ENCODE measurements around the gene CREB3L2.
"Not testable (repeated sequence)": the region's sequence is repeated elsewhere in the genome, so short reads cannot be mapped to it uniquely, and the experiment has no call there.

The CREB3L2 gene

DNA sequence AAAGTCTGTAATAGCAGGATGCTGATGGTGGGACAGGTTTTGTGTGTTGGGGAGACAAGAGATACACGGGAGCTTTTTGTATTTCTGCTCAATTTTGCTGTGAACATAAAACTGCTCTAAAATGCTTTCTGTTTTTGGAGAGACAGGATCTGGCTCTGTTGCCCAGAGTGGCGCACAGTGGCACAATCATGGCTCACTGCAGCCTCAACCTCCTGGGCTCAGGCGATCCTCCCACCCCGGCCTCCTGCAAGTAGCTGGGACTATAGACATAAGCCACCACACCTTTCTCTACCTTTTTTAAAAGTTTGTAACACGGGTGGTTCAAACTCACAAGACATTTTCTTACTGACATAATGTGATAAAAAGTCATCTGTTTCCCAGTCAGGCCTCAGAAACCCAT, 14.3 kb downstream of the CREB3L2 start:
- no peak for TF ChIP-seq ZFX (IDR thresholded peaks at IDR 0.05; ENCODE audit: borderline replicate concordance)
- H3K27ac ChIP-seq, result no peak overlapping the region

DNA sequence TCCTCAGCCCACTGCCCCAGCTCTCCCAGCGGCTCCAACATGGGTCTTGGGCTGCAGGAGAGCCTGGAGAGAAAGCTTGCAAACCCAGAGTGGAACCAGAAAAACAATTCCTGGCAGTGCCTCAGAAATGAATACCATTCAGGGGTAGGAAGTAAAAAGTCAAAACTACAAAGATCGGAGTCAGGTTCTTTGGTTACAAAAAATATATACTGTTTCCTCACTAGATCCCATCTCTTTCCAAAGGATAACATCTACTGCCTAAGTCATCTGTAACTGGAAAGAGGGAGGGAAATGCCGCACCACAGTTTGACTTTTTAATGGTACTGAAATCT, 14.9 kb downstream of the CREB3L2 start:
- no peak overlapping the region for H3K27ac ChIP-seq
- TF ChIP-seq, protein P1, sequence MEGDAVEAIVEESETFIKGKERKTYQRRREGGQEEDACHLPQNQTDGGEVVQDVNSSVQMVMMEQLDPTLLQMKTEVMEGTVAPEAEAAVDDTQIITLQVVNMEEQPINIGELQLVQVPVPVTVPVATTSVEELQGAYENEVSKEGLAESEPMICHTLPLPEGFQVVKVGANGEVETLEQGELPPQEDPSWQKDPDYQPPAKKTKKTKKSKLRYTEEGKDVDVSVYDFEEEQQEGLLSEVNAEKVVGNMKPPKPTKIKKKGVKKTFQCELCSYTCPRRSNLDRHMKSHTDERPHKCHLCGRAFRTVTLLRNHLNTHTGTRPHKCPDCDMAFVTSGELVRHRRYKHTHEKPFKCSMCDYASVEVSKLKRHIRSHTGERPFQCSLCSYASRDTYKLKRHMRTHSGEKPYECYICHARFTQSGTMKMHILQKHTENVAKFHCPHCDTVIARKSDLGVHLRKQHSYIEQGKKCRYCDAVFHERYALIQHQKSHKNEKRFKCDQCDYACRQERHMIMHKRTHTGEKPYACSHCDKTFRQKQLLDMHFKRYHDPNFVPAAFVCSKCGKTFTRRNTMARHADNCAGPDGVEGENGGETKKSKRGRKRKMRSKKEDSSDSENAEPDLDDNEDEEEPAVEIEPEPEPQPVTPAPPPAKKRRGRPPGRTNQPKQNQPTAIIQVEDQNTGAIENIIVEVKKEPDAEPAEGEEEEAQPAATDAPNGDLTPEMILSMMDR (IDR thresholded peaks at IDR 0.05), result no peak
- no peak for TF ChIP-seq ZFX (IDR thresholded peaks at IDR 0.05; ENCODE audit: borderline replicate concordance)

DNA sequence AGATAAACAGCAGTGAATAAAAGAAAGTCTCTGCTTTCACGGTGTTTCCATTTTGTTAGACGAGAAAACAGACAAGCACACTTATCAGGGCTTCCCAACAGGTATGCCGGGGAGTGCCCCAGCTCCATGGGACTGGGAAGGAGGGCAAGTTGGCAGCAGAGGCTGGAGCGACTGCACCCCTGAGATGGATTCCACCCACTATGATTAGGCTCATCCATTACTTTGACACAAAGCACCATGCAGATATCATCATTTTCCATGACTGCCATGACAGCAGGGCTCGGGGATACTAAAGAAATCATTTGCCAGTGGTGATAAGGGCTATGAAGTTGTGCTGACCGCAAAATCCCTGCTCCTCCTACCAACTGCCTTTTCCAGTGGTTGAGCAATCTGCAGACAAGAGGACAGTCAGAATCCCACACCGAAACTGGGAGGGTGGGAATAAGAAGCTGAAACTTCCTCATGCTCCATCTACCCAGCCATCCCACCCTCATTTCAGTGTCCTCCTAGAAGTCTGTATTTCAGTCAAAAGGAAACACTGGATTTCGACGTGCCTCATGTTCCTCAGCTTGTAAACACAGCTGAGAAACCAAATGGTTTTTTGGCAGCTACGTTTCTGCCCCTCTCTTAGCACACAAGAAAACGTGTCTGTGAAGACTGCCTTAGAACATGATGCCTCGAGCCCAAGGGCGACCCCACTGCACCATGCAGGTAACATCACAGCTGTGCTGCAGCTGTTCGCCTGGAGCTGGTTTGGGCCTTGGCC, 15.5 kb downstream of the CREB3L2 start:
- no peak overlapping the region for H3K27ac ChIP-seq
- TF ChIP-seq, protein P1 (IDR thresholded peaks at IDR 0.05), result no peak
- no peak for TF ChIP-seq ZFX (IDR thresholded peaks at IDR 0.05; ENCODE audit: borderline replicate concordance)

DNA sequence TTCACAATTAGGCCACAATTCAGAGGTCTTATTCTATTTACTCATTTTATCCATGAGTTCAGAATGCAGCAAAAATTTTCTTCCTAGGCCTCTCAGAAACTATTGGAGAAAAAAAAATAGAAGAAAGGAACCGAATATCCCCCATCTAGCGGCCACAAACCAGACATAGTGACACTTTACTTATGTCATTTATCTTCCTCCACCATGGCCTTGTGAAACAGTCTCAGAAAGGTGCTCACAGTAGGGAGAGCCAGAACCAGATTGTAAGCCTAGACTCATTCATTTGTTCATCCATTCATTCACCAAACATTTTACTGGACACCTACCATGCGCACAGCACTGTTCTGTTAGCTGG, 16.0 kb downstream of the CREB3L2 start:
- TF ChIP-seq, protein P1 (IDR thresholded peaks at IDR 0.05), result no peak
- TF ChIP-seq ZFX (IDR thresholded peaks at IDR 0.05; ENCODE audit: borderline replicate concordance), result no peak
- H3K27ac ChIP-seq, result no peak overlapping the region

DNA sequence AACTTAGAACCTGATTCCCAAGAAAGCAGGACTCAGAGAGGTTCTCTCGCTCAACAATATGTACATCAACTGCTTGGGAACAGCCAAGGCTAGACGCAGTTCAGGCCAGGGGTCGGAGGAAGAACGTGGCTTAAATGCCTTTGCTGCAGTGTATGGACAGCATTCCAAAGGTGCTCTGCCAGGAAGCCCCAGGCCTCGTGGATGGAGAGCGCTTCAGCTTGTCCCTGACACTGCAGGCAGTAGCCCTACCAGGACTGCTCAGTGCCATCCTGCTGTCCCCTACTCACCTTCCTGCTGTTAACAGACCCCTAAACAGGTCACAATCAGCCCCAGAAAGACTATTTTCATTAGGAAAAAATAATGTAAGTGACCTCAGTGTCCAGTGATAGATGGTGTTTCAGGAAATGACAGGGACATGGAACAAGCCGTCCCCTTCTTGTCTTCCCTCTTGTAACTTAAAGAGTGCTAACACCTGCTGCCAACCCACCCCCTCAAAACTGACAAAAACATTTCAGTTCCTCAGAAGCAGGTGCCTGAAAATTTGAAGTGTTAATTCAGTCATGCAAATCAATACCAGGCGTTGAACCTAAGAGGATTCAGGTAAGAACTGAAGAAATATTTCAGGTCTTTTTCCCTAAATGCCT, 16.5 kb downstream of the CREB3L2 start:
- no peak for TF ChIP-seq ZFX (IDR thresholded peaks at IDR 0.05; ENCODE audit: borderline replicate concordance)
- TF ChIP-seq, protein P1 (IDR thresholded peaks at IDR 0.05), result no peak
- H3K27ac ChIP-seq, result no peak overlapping the region

DNA sequence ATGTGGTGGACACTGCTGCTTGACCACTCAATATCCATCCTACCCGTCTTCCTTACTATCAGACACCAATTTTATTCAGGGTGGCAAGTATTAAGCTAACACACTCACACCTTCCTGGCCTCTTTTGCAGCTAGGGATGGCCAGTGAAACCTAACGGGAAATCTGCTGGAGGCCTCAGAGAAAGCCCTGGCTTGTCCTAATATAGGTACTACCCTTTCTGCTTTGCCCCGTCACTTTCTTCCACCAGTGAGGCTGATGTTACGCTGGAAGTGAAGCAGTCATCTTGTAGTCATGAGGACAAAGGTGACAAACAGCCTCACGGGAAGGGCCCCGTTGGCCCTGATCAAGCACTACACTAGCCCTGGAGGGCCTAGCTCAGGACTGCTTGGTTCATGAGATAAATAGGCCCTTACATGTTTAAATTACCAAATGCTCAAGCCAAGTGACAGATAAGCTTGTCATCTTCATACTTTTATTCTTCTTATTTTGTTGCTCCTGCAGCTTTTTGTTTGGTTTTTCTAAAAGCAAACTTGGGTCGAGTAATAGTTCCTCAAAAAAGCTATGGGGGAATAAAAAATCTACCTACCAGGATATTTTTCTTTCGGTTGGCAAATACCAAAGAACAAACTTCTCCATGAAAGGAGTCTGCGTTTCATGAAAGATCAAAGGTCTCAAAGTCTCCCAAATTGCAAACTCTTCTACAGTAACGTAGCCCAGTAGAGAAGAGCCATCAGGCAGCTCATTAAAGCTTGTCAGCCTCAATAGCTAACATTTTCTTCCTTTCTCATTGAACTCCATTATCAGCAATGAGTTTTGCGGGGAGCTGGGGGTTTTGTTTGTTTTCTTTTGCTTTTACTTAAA, 17.5 kb downstream of the CREB3L2 start:
- TF ChIP-seq, protein P1 (IDR thresholded peaks at IDR 0.05), result no peak
- no peak for TF ChIP-seq ZFX (IDR thresholded peaks at IDR 0.05; ENCODE audit: borderline replicate concordance)
- no peak overlapping the region for H3K27ac ChIP-seq

DNA sequence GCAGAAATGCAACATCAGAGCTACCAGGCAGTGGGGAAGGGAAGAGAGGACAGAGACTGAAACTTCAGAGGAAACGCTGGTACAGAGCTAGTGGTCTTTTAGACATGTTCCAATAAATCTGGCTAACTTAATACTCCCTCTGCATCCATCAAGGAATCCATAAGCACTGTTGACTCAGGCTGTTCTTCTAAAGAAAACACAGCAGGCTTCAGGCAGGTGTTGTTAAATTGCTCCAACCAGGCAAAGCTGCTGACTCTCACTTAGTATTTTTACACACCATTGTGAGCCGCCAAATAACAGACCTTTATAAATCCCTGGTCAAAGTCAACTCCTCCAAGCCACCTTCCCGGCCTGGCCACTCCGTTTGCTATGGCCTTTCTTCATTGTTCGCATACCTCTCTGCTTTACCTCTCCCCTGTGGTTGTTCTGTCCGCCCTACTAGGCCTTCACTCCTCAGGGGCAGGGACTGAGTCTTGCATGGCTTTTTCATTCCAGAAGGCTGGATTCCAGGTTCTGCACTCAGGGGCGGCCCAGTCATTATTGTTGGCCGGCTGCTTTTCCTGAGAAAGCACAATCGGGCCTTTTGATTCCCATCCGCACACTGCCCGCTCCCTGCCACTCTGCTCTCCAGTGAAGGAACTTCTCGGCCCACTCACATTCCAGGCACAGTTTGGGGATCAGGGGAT, 18.4 kb downstream of the CREB3L2 start:
- TF ChIP-seq ZFX (IDR thresholded peaks at IDR 0.05; ENCODE audit: borderline replicate concordance), result no peak
- TF ChIP-seq, protein P1 (IDR thresholded peaks at IDR 0.05), result no peak
- no peak overlapping the region for H3K27ac ChIP-seq

DNA sequence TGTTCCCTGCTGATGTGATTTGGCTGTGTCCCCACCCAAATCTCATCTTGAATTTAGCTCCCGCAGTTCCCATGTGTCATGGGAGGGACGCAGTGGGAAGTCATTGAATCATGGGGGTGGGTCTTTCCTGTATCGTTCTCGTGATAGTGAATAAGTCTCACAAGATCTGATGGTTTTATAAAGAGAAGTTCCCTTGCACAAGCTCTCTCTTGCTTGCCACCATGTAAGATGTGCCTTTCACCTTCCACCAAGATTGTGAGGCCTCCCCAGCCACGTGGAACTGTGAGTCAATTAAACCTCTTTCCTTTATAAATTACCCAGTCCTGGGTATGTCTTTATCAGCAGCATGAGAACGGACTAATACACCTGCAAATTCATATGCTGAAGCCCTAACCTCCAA, 19.5 kb downstream of the CREB3L2 start:
- not testable (repeated sequence) for H3K27ac ChIP-seq
